Activated CD4-positive, alpha-beta T cell treated with anti-CD3 and anti-CD28 coated beads, Interleukin-2, amount 50 U/mL, for 48 hours (primary cell): ENCODE data around the gene METTL3.

ENCODE experiments used
- DNase-seq, 2 experiments: peaks; one replicate each; pipeline ENCODE4 v3.0.0-alpha.2; 2020

Gene METTL3

DNA sequence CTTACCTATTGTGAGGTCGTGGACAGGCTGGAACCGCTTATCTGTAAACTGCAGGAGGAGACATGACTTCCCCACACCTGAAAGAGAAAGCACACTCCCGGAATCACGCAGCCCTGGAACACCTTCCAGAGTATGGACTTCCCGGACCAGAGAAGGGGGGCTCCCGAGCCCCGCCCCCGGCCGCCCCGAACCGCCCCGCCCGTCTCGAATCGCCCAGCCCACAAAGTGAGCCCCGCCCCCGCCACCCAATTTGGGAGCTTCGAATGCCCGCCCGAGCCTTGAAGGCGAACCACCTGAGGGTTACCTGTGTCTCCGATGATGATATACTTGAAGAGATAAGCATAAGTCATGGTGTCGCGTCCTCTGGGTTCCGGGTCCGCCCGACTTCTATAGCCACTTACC is 34.6 kb downstream of the METTL3 start:
- peak; percentile 85 to 86 for DNase-seq

DNA sequence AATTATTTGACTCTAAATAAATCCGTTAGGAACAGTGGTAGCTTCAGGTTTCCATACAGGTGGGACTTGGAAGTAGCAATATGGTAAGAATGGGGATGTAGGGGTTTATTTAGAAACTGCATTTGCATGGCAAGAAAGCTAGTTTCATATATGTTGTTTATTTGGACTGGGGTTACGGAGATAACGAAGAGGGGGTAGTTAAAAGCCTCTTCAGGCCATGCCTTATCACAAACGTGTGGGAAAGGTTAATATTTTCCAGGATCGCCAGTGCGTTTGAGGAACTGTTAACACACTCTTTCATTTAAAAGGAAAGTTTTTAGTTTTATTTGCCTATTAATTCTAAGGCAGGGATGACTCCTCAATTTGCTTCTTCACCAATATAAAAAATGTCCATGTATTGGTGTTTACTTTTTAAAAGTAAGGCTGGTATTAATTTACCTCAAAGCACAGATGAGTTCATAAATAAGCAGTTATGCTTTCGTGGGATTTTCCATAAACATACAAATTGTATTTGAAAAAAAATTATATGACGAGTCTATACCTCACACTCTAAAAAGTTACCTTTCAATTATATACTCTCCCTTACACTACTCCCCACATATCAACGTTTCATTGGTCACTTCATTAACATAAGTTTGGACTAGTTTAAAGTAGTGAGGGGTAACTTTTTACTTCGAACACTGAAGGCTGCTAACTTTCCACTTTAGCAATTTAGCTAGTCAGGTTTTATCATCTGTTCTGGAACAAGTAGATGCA is 35.2 kb downstream of the METTL3 start:
- no peak for DNase-seq

DNA sequence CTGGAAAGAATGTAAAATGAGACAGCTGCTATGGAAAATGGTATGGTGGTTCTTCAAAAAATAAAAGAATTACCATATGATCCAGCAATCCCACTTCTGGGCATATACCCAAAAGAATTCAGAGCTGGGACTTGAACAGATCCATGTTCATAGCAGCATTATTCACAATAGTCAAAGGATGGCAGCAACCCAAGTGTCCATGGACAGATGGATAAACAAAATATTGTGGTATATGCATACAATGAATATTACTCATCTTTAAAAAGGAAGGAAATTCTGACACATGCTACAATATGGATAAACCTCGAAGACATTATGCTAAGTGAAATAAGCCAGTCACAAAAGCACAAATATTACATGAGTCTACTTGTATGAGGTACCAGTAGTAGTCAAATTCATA is 43.5 kb downstream of the METTL3 start:
- no peak for DNase-seq

DNA sequence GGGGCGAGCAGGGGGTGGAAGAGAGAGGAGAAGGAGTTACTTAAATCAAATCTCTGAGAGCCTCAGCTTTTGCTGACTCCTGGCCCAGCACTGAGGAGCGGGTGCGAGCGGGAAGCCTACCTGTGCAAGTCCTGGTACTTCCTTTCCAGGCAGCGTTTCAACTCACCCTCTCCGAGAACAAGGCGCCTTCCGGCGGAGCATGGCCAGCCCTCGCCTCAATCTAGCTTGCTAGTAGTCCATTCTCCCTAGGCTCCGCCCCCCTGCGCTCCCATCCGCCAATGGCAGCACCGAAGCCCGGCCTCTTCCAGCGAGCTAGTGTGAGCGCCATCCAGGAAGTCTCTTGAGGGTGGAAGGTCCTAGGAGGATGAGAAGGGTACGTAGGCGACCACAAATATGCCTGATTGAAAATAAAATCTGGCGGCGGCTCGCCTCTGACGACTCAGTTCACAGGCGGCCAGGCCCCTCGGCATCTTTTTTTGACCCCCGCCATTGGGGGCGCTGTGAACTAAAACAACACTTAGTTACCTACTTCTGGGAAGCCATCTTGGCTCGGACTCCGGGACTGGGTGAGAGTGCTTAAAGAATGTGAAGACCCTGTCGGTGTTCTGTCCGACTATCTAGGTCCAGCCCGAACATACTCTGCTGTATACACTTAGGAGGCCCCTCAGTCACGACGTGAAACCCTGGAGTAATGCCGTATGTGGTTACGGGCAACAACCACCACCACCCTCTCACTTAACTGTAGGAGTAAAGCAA is 55.0 kb downstream of the METTL3 start, which contains the start of gene CHD8:
TSS of gene CHD8 (minus strand) at position 212 of the 756 bp plus-strand sequence. CDS start 24,480 bp downstream, outside the sequence.
- peak; percentile 99 to 100 for DNase-seq

DNA sequence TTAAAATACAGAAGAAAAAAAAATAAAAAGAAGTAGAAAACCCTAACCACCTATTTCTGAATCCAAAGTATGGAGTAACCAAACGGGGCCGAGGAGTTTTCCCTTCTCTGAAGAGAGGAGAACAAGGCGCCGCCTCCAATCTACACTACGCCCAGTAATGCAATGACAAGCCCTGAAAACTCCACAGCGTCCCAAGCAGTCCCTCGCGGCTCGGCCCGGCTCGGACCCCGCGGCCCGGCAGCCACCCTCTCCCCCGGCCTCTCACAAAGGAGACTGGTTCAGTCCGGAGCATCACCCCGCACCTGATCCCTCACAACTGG is 55.6 kb downstream of the METTL3 start:
- no peak for DNase-seq

DNA sequence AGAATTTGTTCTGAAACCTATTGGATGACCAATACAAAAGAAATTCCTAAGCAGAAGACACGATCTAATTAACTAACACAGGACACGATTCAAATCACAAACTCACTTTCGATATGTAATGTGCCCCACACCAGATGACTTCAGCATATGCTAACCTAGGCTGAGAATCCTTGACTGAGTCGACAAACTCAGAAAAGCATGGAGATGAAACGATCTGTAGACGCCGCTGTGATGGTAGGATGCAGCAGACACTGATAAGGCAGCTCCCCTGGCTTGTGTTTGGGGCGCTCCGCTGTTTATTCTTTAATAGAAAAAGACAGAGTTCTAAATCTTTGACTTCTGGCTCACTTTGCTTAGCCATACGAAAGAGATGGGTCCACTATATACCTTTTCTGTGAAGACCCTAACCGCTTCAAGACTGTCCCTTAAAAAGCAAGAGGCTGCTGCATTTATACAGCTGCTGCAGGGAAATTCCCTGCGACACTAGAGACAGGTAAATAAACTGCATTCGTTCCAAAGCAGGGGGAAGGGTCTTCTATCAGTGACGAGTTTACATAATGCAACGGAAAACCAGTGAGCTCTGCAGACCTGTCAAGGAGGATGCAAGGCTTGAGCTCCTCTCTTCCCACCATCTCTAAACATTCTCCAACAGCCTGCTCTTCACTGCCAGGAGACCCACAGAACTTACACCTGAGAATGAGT is 56.1 kb downstream of the METTL3 start:
- DNase-seq: peak in 1 of 2 experiments; percentile 14

DNA sequence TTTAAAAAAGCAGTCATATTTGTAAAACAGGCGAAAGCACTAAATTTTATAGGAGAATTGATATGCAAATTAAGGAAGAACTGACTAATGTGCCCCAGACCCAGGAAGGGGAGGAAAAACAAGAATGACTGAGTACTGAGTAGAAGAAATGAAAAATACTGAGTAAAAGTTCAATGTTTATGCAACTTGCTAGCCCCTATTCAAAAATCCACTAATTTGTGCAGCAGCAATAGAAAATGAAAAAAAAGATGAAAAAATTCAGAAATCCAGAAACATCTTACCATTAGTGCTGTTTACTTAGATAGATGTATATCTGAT is 61.3 kb downstream of the METTL3 start:
- DNase-seq: no peak
